Spleen (tissue), 11 donors: ENCODE data around the gene SLC17A5. TPM values are rescaled to one million over a fixed set of nuclear protein-coding genes. Genes with fewer than 3 reads are reported as not detected.

ENCODE experiments used
- DNase-seq: peaks from one replicate; pipeline ENCODE4 v3.0.0-alpha.2; 2020
- H3K27ac ChIP-seq, 8 donors: fragments of 200-600 bp; sonication (generic) in 7 of 8; 1 replicate in 4 of 8; 2 replicates in 4 of 8; pipeline versions ENCODE4 v1.5.0 to v1.8.0; 2016 to 2021; ENCODE audit warnings: inconsistent platforms in 4 of 8, mild to moderate bottlenecking in 4 of 8, moderate library complexity in 1 of 8
- H3K27me3 ChIP-seq, 7 donors: fragments of 200-600 bp; sonication (generic) in 6 of 7; replicated peaks in 1 of 7; 1 replicate in 4 of 7; 2 replicates in 3 of 7; pipeline versions ENCODE4 v1.5.0 to v1.8.0; 2016 to 2021; ENCODE audit warnings: inconsistent platforms in 3 of 7, mild to moderate bottlenecking in 1 of 7
- H3K36me3 ChIP-seq, 6 donors: fragments of 200-600 bp; sonication (generic) in 5 of 6; 1 replicate in 4 of 6; 2 replicates in 2 of 6; pipeline versions ENCODE4 v1.5.0 to v1.8.0; 2016 to 2021; ENCODE audit warnings: inconsistent platforms in 2 of 6
- H3K4me1 ChIP-seq, 6 donors: fragments of 200-600 bp; sonication (generic) in 5 of 6; 1 replicate in 3 of 6; 2 replicates in 3 of 6; pipeline versions ENCODE4 v1.5.0 to v1.8.0; 2016 to 2021; ENCODE audit warnings: inconsistent platforms in 3 of 6
- H3K4me3 ChIP-seq, 8 donors: fragments of 200-600 bp; sonication (generic) in 7 of 8; 1 replicate in 4 of 8; 2 replicates in 4 of 8; pipeline versions ENCODE4 v1.5.0 to v1.8.0; 2016 to 2021; ENCODE audit warnings: inconsistent platforms in 4 of 8, mild to moderate bottlenecking in 4 of 8, moderate library complexity in 2 of 8
- H3K9me3 ChIP-seq, 8 donors: fragments of 200-600 bp; sonication (generic) in 7 of 8; 1 replicate in 4 of 8; 2 replicates in 4 of 8; pipeline versions ENCODE4 v1.5.0 to v1.8.0; 2016 to 2021; ENCODE audit warnings: inconsistent platforms in 4 of 8
- CTCF ChIP-seq, 11 experiments: fragments of 200-600 bp in 7 of 11; fragments of 450-650 bp in 4 of 11; sonication (generic) in 4 of 11; IDR thresholded peaks in 8 of 11; conservative IDR thresholded peaks in 3 of 11; 1 replicate in 7 of 11; 2 replicates in 4 of 11; pipeline versions ENCODE4 v1.4.0 to v1.8.0; 2016 to 2021; ENCODE audit warnings: antibody characterized with exemption in 11 of 11, inconsistent platforms in 4 of 11, mild to moderate bottlenecking in 1 of 11
- POLR2A ChIP-seq, 3 donors: fragments of 450-650 bp; IDR thresholded peaks; one replicate each; pipeline ENCODE4 v1.5.1; 2017; ENCODE audit warnings: antibody characterized with exemption in 3 of 3, mild to moderate bottlenecking in 1 of 3
- POLR2AphosphoS5 ChIP-seq, 3 donors: sonication (generic); formaldehyde crosslinking; IDR thresholded peaks; one replicate each; pipeline ENCODE4 v1.5.1; 2017; ENCODE audit warnings: antibody characterized with exemption in 3 of 3
- WGBS, 5 donors: extraction: QIAGEN DNeasy Blood & Tissue Kit in 3 of 5; methylation state at CpG; one replicate each; pipeline versions ENCODE4 v1.1.5 to v1.1.7; 2013 to 2018; 5-methylcytosine and 5-hydroxymethylcytosine counted together
- intact Hi-C: fragments of 100-400 bp; cut with DNase I; formaldehyde crosslinking; loops from one replicate; pipeline ENCODE4 v1.15.0; 2023; ENCODE audit warnings: low total_unique reads
- polyA plus RNA-seq, 3 donors: library from polyadenylated mRNA; stranded (reverse); fragments of 200-250 nt; gene quantifications; one replicate each; pipeline ENCODE4 v1.2.1, GENCODE V29; 2013
- small RNA-seq, 4 donors: library from RNA; depleted of rRNA; stranded (forward); fragments of <200 nt; gene quantifications; one replicate each; pipeline ENCODE3, GENCODE V24; 2016
- total RNA-seq, 7 donors: library from RNA; depleted of rRNA in 3 of 7; stranded (reverse); fragments of >200 nt in 3 of 7; fragmentation: NEBNext Ultra II Directional in 4 of 7; extraction: Animal tissue kit (Norgen Biotek cat#: 25700) in 4 of 7; gene quantifications; one replicate each; pipeline versions ENCODE4 v1.1.0 to v1.2.1, GENCODE V29; 2016 to 2021
- donor health status: healthy with polysubstance abuse.
- donor health status: DM: no; HTN: no; CAD: no; lungs with moderate emphysema.
- donor health status: DM: no; HTN: no; CAD: no.
- donor health status: Bipolar disorder and iron deficiency.
- donor health status: healthy.
- donor health status: DM: no; HTN: no; CAD: no.
- donor health status: DM: yes; HTN: yes; CAD: no.

SLC17A5 gene
- total and polyA plus RNA-seq, 10 donors, result 1.1 to 22.8 (median 11.9) TPM

- Histone ChIP-seq H3K27ac (no peak overlapping the region), H3K4me3 (no peak overlapping the region), H3K27me3 (no peaks in the 10 kb centered on the region), H3K36me3 (no peaks in the 10 kb centered on the region), H3K4me1 (no peaks in the 10 kb centered on the region), H3K9me3 (no peaks in the 10 kb centered on the region)
- peak; percentile 1 for DNase-seq
- intact Hi-C loops, result no loop called here
- TF ChIP-seq CTCF (IDR thresholded peaks at IDR 0.05 in 8 of 11, conservative IDR thresholded peaks at IDR 0.05 in 3 of 11), result no peak
- no peak for TF ChIP-seq POLR2A (IDR thresholded peaks at IDR 0.05)
- TF ChIP-seq POLR2AphosphoS5 (IDR thresholded peaks at IDR 0.05), result no peak
- WGBS, 5 donors, result 84 to 94% (median 90%) methylated on average over 12 of the region's 12 CpGs
Observed at GRCh38 chr6:73548458-73549446, 105.0 kb downstream of the SLC17A5 start.

- no peak for TF ChIP-seq CTCF (IDR thresholded peaks at IDR 0.05 in 8 of 11, conservative IDR thresholded peaks at IDR 0.05 in 3 of 11)
- TF ChIP-seq POLR2A (IDR thresholded peaks at IDR 0.05), result no peak
- no peak for TF ChIP-seq POLR2AphosphoS5 (IDR thresholded peaks at IDR 0.05)
- H3K27ac ChIP-seq, result no peak overlapping the region
- 85 to 88% (median 87%) methylated on average over 1 of the region's 1 CpG for WGBS, 5 donors
- H3K4me3 ChIP-seq, result no peak overlapping the region
- H3K36me3 ChIP-seq, result no peaks in the 10 kb centered on the region
- H3K4me1 ChIP-seq, result no peaks in the 10 kb centered on the region
- DNase-seq, result no peak
- H3K27me3 ChIP-seq, result no peaks in the 10 kb centered on the region
- intact Hi-C loops, result no loop called here
- H3K9me3 ChIP-seq, result no peaks in the 10 kb centered on the region
Observed at GRCh38 chr6:73547036-73547435, 106.8 kb downstream of the SLC17A5 start.

Small RNA genes lying within 50 kb of the gene (small RNA-seq; reads per million reads assigned to genes)
- 0 reads per million in 4 donors for gene RPS27P15

Other genes starting within 250 kb of the SLC17A5 start
- gene CGAS, start 201.7 kb downstream of the SLC17A5 start, total RNA-seq, result 10 to 100 TPM; 14.4 to 24.3 (median 20.9) TPM
- 1 to 10 TPM; 3.2 to 8.8 (median 3.5) TPM for gene CGAS, start 201.7 kb downstream of the SLC17A5 start, polyA plus RNA-seq
- gene MTO1, start 192.3 kb downstream of the SLC17A5 start, total RNA-seq, result 10 to 100 TPM; 31.7 to 50.2 (median 45.3) TPM
- gene MTO1, start 192.3 kb downstream of the SLC17A5 start, polyA plus RNA-seq, result 10 to 100 TPM; 17.8 to 26.4 (median 23.6) TPM
- over 10,000 TPM in 1 of 7 donors, 1,000 to 10,000 TPM in 6; 7,486 to 10,079 (median 8,893) TPM for gene EEF1A1, start 133.0 kb downstream of the SLC17A5 start, total RNA-seq
- gene EEF1A1, start 133.0 kb downstream of the SLC17A5 start, polyA plus RNA-seq, result over 10,000 TPM; 12,419 to 13,640 (median 12,484) TPM
- 1 to 10 TPM; 2.6 to 6.9 (median 4.9) TPM for gene CD109, start 42.2 kb upstream of the SLC17A5 start, total RNA-seq
- gene CD109, start 42.2 kb upstream of the SLC17A5 start, polyA plus RNA-seq, result under 1 TPM; 0.17 to 0.45 (median 0.18) TPM